Stimulated activated naive CD8-positive, alpha-beta T cell treated with anti-CD3 and anti-CD28 coated beads, Interleukin-15, Interleukin-2, amounts not matched to agents 100 ng/mL and 50 ng/mL, for 24 hours (primary cell): Measurements from ENCODE around the gene CCDC142.
A peak's percentile ranks its signal among the peaks of the same experiment; 100 is the strongest.

Experiments used
- H3K27ac Mint-ChIP-seq: one replicate; pipeline ENCODE4 v1.8.0; 2021; ENCODE audit warnings: mild to moderate bottlenecking, mixed read lengths
- H3K27me3 Mint-ChIP-seq: one replicate; pipeline ENCODE4 v1.8.0; 2021; ENCODE audit warnings: mixed read lengths
- H3K36me3 Mint-ChIP-seq: one replicate; pipeline ENCODE4 v1.8.0; 2021; ENCODE audit warnings: low read depth, mixed read lengths
- H3K4me1 Mint-ChIP-seq: one replicate; pipeline ENCODE4 v1.8.0; 2021; ENCODE audit warnings: low read depth, mixed read lengths
- H3K4me3 Mint-ChIP-seq: one replicate; pipeline ENCODE4 v1.8.0; 2021; ENCODE audit warnings: mild to moderate bottlenecking, mixed read lengths
- H3K9me3 Mint-ChIP-seq: one replicate; pipeline ENCODE4 v1.8.0; 2021; ENCODE audit warnings: mixed read lengths

CCDC142 gene

GRCh38 chr2:74505448-74506246 lies 22.8 kb upstream of the CCDC142 start:
- Mint-ChIP-seq H3K4me3 (peak overlapping the region; percentile 28), H3K4me1 (peaks cover 65% of the 10 kb centered on the region), H3K36me3 (peaks cover 28% of the 10 kb centered on the region), H3K27ac (no peak overlapping the region), H3K27me3 (peaks cover 44% of the 10 kb centered on the region), H3K9me3 (no peaks in the 10 kb centered on the region)

GRCh38 chr2:74504591-74504990 lies 21.8 kb upstream of the CCDC142 start:
- Mint-ChIP-seq H3K36me3 (peaks cover 28% of the 10 kb centered on the region), H3K27ac (no peak overlapping the region), H3K4me1 (peaks cover 72% of the 10 kb centered on the region), H3K9me3 (no peaks in the 10 kb centered on the region), H3K27me3 (peaks cover 48% of the 10 kb centered on the region), H3K4me3 (peak overlapping the region; percentile 31)

- Mint-ChIP-seq H3K27me3 (peaks cover 51% of the 10 kb centered on the region), H3K9me3 (no peaks in the 10 kb centered on the region), H3K27ac (no peak overlapping the region), H3K4me3 (peak overlapping the region; percentile 73), H3K36me3 (peaks cover 28% of the 10 kb centered on the region), H3K4me1 (peaks cover 77% of the 10 kb centered on the region)
Measured at GRCh38 chr2:74503506-74504475, 21.0 kb upstream of the CCDC142 start.

GRCh38 chr2:74502720-74503505 lies 20.1 kb upstream of the CCDC142 start:
- Mint-ChIP-seq H3K4me1 (peaks cover 79% of the 10 kb centered on the region), H3K27ac (no peak overlapping the region), H3K4me3 (peak overlapping the region; percentile 73), H3K27me3 (peaks cover 57% of the 10 kb centered on the region), H3K36me3 (peaks cover 28% of the 10 kb centered on the region), H3K9me3 (no peaks in the 10 kb centered on the region)

GRCh38 chr2:74502147-74502719 lies 19.4 kb upstream of the CCDC142 start:
- Mint-ChIP-seq H3K27ac (no peak overlapping the region), H3K36me3 (peaks cover 25% of the 10 kb centered on the region), H3K4me1 (peaks cover 80% of the 10 kb centered on the region), H3K9me3 (no peaks in the 10 kb centered on the region), H3K4me3 (peak overlapping the region; percentile 73), H3K27me3 (peaks cover 61% of the 10 kb centered on the region)

GRCh38 chr2:74501335-74502071 lies 18.7 kb upstream of the CCDC142 start:
- Mint-ChIP-seq H3K9me3 (no peaks in the 10 kb centered on the region), H3K4me3 (no peak overlapping the region), H3K27me3 (peaks cover 61% of the 10 kb centered on the region), H3K36me3 (peaks cover 20% of the 10 kb centered on the region), H3K27ac (no peak overlapping the region), H3K4me1 (peaks cover 72% of the 10 kb centered on the region)

- H3K27ac Mint-ChIP-seq, result no peak overlapping the region
- H3K27me3 Mint-ChIP-seq, result peaks cover 61% of the 10 kb centered on the region
- no peaks in the 10 kb centered on the region for H3K9me3 Mint-ChIP-seq
- peaks cover 12% of the 10 kb centered on the region for H3K36me3 Mint-ChIP-seq
- no peak overlapping the region for H3K4me3 Mint-ChIP-seq
- peaks cover 67% of the 10 kb centered on the region for H3K4me1 Mint-ChIP-seq
Measured at GRCh38 chr2:74500578-74500946, 17.8 kb upstream of the CCDC142 start.

GRCh38 chr2:74499940-74500577 lies 17.3 kb upstream of the CCDC142 start:
- peaks cover 62% of the 10 kb centered on the region for H3K4me1 Mint-ChIP-seq
- peaks cover 61% of the 10 kb centered on the region for H3K27me3 Mint-ChIP-seq
- H3K4me3 Mint-ChIP-seq, result no peak overlapping the region

GRCh38 chr2:74499267-74499939 lies 16.6 kb upstream of the CCDC142 start, which contains the start of gene LBX2:
Gene LBX2, minus strand, starts transcription at chr2:74499603. Its CDS starts 66 bp downstream, at chr2:74499537.
- peaks cover 55% of the 10 kb centered on the region for H3K4me1 Mint-ChIP-seq
- peak within 1 kb of the TSS; percentile 80 for H3K4me3 Mint-ChIP-seq
- peaks cover 56% of the 10 kb centered on the region for H3K27me3 Mint-ChIP-seq
- H3K36me3 Mint-ChIP-seq, result peaks cover 1% of the 10 kb centered on the region
- H3K27ac Mint-ChIP-seq, result peak within 1 kb of the TSS; percentile 77
- no peaks in the 10 kb centered on the region for H3K9me3 Mint-ChIP-seq

More at GRCh38 chr2:74499940-74500577, 17.3 kb upstream of the CCDC142 start:
- no peak overlapping the region for H3K27ac Mint-ChIP-seq
- peaks cover 7% of the 10 kb centered on the region for H3K36me3 Mint-ChIP-seq
- H3K9me3 Mint-ChIP-seq, result no peaks in the 10 kb centered on the region

GRCh38 chr2:74498500-74499266 lies 15.9 kb upstream of the CCDC142 start:
- Mint-ChIP-seq H3K9me3 (no peaks in the 10 kb centered on the region), H3K4me1 (peaks cover 48% of the 10 kb centered on the region), H3K36me3 (peaks cover 8% of the 10 kb centered on the region), H3K27me3 (peaks cover 50% of the 10 kb centered on the region), H3K4me3 (peak overlapping the region; percentile 80), H3K27ac (peak overlapping the region; percentile 77)

GRCh38 chr2:74497777-74498499 lies 15.1 kb upstream of the CCDC142 start:
- peak overlapping the region; percentile 80 for H3K4me3 Mint-ChIP-seq
- peaks cover 46% of the 10 kb centered on the region for H3K27me3 Mint-ChIP-seq
- peaks cover 11% of the 10 kb centered on the region for H3K36me3 Mint-ChIP-seq
- H3K27ac Mint-ChIP-seq, result peak overlapping the region; percentile 77
- H3K4me1 Mint-ChIP-seq, result peaks cover 42% of the 10 kb centered on the region
- H3K9me3 Mint-ChIP-seq, result no peaks in the 10 kb centered on the region
